ENCODE measurements around the gene CDH4. TPM values are rescaled to one million over a fixed set of nuclear protein-coding genes. Genes with fewer than 3 reads are reported as not detected.

CDH4 gene
- total and polyA plus RNA-seq, 2 of the 13 experiments (the other 11 are each of a cell fraction or from before 2014, with no cell fraction given): not detected

GRCh38 chr20:61956396-61957342, 704.6 kb downstream of the CDH4 start (continued):
- TF ChIP-seq ZSCAN30 (CRISPR knock-in tag; IDR thresholded peaks at IDR 0.05): no peak
- no peak for TF ChIP-seq NFATC3 (CRISPR knock-in tag; IDR thresholded peaks at IDR 0.05)
- TF ChIP-seq MTF2 (CRISPR knock-in tag; IDR thresholded peaks at IDR 0.05; ENCODE audit: borderline replicate concordance): no peak
- TF ChIP-seq IKZF1 (IDR thresholded peaks at IDR 0.05): no peak
- TF ChIP-seq ZNF280B (CRISPR knock-in tag; IDR thresholded peaks at IDR 0.05; ENCODE audit: borderline replicate concordance): no peak
- TF ChIP-seq ZNF598 (CRISPR knock-in tag; IDR thresholded peaks at IDR 0.05; ENCODE audit: borderline replicate concordance): no peak
- no peak for TF ChIP-seq RFX3 (CRISPR knock-in tag; IDR thresholded peaks at IDR 0.05)
- TF ChIP-seq ZNF24 (IDR thresholded peaks at IDR 0.05): no peak
- TF ChIP-seq ZNF777 (CRISPR knock-in tag; IDR thresholded peaks at IDR 0.05): no peak
- TF ChIP-seq ZNF878 (CRISPR knock-in tag; IDR thresholded peaks at IDR 0.05): no peak
- TF ChIP-seq ZNF678 (CRISPR knock-in tag; IDR thresholded peaks at IDR 0.05): no peak
- TF ChIP-seq RBFOX2 (IDR thresholded peaks at IDR 0.05; ENCODE audit: low read depth, low read length): no peak
- TF ChIP-seq ESRRA (CRISPR knock-in tag; IDR thresholded peaks at IDR 0.05; ENCODE audit: low read depth): no peak
- no peak for TF ChIP-seq ZNF160 (CRISPR knock-in tag; IDR thresholded peaks at IDR 0.05)
- TF ChIP-seq E2F1 (CRISPR knock-in tag; IDR thresholded peaks at IDR 0.05): no peak
- TF ChIP-seq ZBTB21 (CRISPR knock-in tag; IDR thresholded peaks at IDR 0.05): peak; percentile 94
- TF ChIP-seq, protein P1, sequence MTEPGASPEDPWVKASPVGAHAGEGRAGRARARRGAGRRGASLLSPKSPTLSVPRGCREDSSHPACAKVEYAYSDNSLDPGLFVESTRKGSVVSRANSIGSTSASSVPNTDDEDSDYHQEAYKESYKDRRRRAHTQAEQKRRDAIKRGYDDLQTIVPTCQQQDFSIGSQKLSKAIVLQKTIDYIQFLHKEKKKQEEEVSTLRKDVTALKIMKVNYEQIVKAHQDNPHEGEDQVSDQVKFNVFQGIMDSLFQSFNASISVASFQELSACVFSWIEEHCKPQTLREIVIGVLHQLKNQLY (CRISPR knock-in tag; IDR thresholded peaks at IDR 0.05): no peak
- no peak for TF ChIP-seq NR2C2 (CRISPR knock-in tag; IDR thresholded peaks at IDR 0.05; ENCODE audit: borderline replicate concordance)
- TF ChIP-seq NKX3-1 (CRISPR knock-in tag; IDR thresholded peaks at IDR 0.05): no peak
- TF ChIP-seq ZBTB20 (CRISPR knock-in tag; IDR thresholded peaks at IDR 0.05; ENCODE audit: borderline replicate concordance, low read depth): peak; percentile 98; the same call in 1 of the 2 replicates
- no peak for TF ChIP-seq HNF4G (IDR thresholded peaks at IDR 0.05; ENCODE audit: borderline replicate concordance, low read depth, low read length)
- no peak for TF ChIP-seq HNF4G (CRISPR knock-in tag; IDR thresholded peaks at IDR 0.05; ENCODE audit: borderline replicate concordance, low read depth)
- TF ChIP-seq ATRX (CRISPR knock-in tag; IDR thresholded peaks at IDR 0.05; ENCODE audit: borderline replicate concordance): no peak

Measured in HepG2 (cell line).